Stimulated activated CD4-positive, alpha-beta T cell treated with anti-CD3 and anti-CD28 coated beads, Interleukin-12 subunit alpha, Interleukin-12 subunit beta, amount 100 ng/mL, for 24 hours (primary cell): ENCODE data around the gene CFAP299.

Source experiments
- DNase-seq, 2 experiments: peaks; one replicate each; pipeline ENCODE4 v3.0.0-alpha.2; 2020; ENCODE audit warnings: low read depth in 2 of 2

CFAP299 gene

GRCh38 chr4:80831383-80832361 lies 496.1 kb downstream of the CFAP299 start:
- DNase-seq, result no peak

GRCh38 chr4:80839281-80839680 lies 503.8 kb downstream of the CFAP299 start:
- no peak for DNase-seq

DNA sequence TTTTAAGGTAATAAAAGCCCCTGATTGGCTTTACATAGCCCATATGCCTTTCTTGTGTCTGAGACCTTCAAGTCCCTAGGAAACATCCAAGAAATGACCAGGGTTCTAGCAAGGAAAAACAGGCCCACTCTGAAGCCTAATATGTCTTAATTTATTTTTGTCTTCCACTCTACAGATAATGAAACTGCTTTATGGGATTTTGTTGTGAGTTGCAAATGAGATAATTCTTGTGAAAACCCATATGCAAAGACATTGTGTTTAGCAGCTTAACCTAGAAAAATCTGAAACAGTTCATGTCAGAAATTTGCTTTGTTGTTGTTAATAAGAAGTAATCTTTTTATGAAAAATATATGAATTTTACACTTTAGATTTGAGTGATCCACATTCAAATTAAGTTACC lies 504.3 kb downstream of the CFAP299 start:
- DNase-seq, result no peak

GRCh38 chr4:80840396-80840795 lies 504.9 kb downstream of the CFAP299 start:
- no peak for DNase-seq

DNA sequence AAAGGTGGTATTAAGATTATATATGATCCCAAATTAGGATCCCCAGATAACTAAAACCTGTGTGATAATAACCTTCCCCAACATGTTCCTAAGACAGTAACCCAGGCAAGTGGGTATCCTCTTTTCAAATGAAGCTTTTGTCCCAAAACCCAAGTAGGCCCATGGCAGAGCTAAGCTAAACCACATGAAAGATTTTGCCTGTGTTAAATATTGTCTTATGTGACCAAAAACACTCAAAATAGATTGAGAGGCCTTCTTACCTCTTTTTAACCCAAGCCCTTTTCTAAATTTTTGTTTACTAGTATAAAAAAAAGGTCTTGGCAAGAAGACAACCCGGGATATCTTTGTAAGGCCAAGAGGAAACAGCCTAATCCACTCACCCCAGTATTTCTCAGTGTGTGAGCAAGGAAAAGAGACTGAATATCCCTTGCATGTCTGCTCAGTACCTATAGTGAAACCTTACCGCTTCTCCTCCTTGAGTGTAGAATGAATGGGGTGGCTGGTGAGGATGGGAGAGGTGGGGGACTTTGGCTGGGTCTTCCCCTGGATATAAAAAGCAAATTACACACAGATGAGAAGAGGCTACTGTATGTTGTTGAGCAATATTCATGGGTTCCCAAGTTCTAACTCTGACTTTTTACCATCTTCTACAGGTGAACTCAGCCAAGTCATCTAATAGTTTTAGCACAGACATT lies 506.2 kb downstream of the CFAP299 start:
- DNase-seq, result no peak

GRCh38 chr4:80846210-80846609 lies 510.7 kb downstream of the CFAP299 start:
- no peak for DNase-seq

DNA sequence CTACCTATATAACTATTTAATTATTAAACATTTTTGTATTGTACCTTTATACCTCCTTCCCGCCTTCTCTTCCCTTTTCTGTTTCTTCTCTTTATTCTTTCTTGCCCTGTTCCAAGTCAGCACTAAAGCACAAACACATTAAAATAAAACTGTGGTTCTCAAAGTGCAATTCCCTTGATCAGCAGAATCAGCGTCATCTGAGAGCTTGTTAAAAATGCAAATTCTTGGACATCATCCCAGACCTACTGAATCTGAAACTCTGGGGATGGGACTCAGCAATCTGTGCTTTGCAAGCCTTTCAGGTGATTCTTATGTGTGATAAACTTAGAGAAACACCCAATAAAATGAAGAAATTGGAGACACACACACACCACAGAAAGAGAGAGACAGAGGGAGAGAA lies 516.5 kb downstream of the CFAP299 start:
- no peak for DNase-seq

DNA sequence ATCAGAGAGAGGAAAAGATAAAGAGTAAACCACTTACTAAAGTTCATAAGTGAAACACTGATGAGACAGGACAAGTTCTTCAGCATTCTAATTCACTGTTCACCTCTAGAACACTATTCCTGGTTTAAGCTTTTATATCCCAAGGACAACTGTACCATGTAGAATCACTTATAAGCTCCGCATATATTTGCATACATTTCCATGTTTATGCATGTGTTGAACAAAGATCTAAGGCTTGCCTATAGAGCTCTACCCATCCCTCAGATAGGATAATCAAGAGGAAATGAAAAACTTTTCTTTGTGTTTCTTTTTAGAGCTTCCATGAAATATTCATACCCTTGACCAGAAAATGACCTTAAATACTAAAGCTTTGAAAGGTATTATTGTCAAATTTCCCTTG lies 538.0 kb downstream of the CFAP299 start:
- DNase-seq, result no peak

DNA sequence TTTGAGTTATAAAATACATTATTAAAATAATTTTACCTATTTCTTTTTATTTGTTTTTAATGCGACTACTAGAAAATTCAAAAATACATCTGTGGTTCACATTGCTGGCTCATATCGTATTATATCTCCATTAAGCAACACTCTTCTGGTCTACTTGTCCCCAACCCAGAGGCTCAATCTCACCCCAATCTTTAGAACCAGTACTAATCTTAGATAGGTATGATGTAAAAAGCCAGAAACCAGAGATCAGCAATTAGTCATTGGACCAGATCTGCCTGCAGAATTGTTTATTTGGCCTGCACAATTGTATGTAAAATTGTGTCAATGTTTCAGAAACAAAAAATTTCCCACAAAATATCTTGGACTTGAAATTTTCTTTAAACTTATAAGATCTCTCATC lies 539.4 kb downstream of the CFAP299 start:
- DNase-seq, result no peak

- DNase-seq, result no peak
Measured at GRCh38 chr4:80875642-80876041, 540.1 kb downstream of the CFAP299 start.

GRCh38 chr4:80876810-80877209 lies 541.3 kb downstream of the CFAP299 start:
- no peak for DNase-seq

GRCh38 chr4:80878218-80878617 lies 542.7 kb downstream of the CFAP299 start:
- no peak for DNase-seq

DNA sequence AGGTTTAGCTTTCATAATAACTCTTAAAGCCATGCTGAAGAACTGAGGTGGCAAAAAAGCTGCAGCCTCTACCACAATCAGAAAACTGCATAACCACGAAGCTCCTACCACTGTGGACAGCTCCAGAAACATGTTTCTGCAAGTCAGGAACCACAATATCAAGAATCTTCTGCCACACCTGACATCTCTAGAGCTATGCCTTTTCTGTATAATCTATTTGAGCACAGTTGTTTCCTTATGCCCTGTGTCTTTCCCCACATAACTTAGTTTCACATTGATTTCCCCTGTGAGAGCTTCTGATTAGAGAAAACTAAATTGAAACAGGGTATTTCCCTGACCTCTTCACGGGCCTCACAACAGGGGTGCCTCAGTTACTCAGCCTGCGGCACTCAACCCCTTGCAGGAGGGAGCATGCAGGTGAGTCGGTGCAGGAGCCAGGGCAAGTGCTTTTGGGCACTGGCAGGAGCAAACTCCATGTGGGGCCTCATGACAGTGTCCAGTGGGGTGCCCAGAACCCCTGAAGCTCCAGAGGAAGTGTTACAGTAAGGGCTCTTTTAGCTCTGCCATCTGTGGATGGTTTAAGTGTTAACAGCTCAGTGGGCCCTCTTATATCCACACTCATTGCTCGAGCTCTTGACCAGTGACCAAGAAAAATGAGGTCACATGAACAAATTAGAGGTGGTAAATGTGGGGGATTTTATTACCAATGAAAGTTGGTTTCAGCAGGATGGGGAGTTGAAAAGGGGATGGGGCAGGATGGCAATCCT lies 562.2 kb downstream of the CFAP299 start:
- no peak for DNase-seq

DNA sequence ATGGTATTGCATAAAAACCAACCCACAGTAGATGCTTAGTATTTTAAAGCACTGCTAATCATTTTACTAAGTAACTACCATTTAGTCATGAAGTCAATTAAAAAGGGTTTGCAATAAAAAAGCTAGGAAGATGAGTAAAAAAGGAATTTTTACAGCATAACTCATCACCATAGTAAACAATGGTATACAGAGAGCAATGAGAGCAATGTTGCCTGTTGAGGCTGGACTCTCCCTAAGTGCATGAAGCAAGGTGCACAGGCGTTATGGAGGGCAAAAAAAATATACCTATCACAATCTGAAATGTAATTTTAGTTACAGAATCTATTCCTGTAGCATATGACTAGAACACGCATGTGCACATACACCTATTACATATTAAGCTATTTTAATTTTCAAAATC lies 565.4 kb downstream of the CFAP299 start:
- no peak for DNase-seq

GRCh38 chr4:80903020-80903419 lies 567.5 kb downstream of the CFAP299 start:
- no peak for DNase-seq

GRCh38 chr4:80909938-80910337 lies 574.4 kb downstream of the CFAP299 start:
- DNase-seq, result no peak

DNA sequence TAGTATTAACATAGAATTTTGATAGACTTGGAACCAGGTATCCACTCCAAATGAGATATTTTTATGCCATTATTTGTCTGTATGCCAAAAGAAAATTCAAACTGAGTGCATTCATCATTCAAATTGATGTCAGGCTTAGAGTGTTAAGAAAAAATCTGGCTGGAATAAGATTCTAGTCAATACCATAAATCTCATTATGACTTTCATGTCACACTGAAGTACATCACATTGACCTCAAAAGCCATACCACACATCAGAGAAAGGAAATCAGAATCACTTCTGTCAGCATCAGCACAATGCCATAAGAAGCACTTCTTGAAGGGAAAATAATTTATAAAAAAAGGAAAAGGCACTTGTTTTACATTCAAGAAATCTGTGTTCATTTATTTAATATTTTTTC lies 575.9 kb downstream of the CFAP299 start:
- DNase-seq, result no peak

DNA sequence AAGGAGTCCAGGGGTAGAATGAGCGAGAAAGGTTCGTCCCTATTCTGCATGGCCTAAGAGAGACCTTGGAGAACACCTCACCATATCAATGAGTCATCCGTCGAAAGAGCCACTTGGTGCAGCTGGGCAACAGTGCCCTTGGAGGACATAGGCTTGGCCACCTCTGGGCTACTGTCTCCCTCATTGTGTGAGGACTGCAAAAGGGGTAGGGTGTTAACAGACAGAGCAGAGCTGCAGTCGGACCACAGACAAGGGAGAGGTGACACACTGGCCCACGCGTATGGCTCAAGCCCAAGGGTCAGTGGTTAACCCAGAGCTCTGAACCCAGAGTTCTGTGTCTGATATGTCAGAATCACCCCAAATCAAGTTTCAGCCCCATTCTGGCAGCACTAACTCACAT lies 576.8 kb downstream of the CFAP299 start:
- DNase-seq, result no peak

- DNase-seq, result no peak
Measured at GRCh38 chr4:80913381-80913780, 577.9 kb downstream of the CFAP299 start.

GRCh38 chr4:80916770-80917169 lies 581.2 kb downstream of the CFAP299 start:
- no peak for DNase-seq

GRCh38 chr4:80918004-80918403 lies 582.5 kb downstream of the CFAP299 start:
- DNase-seq, result no peak

GRCh38 chr4:80921441-80921840 lies 585.9 kb downstream of the CFAP299 start:
- no peak for DNase-seq
